Heart right ventricle (tissue), 16 donors: ENCODE results near the gene TACR2. TPM values are rescaled to one million over a fixed set of nuclear protein-coding genes. Genes with fewer than 3 reads are reported as not detected.

ENCODE experiments used
- ATAC-seq, 8 donors: fragments of 200-7000 bp; cut with Tn5 transposase; one replicate each; pipeline ENCODE4 v1.9.1; 2020; ENCODE audit warnings: mild to moderate bottlenecking in 8 of 8, moderate library complexity in 8 of 8, moderate number of reproducible peaks in 1 of 8
- DNase-seq, 2 donors: peaks; one replicate each; pipeline ENCODE4 v3.0.0-alpha.2; 2020
- H3K27ac ChIP-seq, 10 donors: fragments of 200-600 bp; sonication (generic) in 2 of 10; one replicate each; pipeline versions ENCODE4 v1.5.0 to v1.8.0; 2020 to 2022; ENCODE audit warnings: mild to moderate bottlenecking in 3 of 10
- H3K27me3 ChIP-seq, 7 donors: fragments of 200-600 bp; one replicate each; pipeline ENCODE4 v1.8.0; 2021 to 2022; ENCODE audit warnings: mild to moderate bottlenecking in 2 of 7
- H3K36me3 ChIP-seq, 9 donors: fragments of 200-600 bp; sonication (generic) in 1 of 9; one replicate each; pipeline versions ENCODE4 v1.5.0 to v1.8.0; 2020 to 2022; ENCODE audit warnings: mild to moderate bottlenecking in 2 of 9
- H3K4me1 ChIP-seq, 9 donors: fragments of 200-600 bp; sonication (generic) in 1 of 9; one replicate each; pipeline versions ENCODE4 v1.5.0 to v1.8.0; 2020 to 2022; ENCODE audit warnings: mild to moderate bottlenecking in 4 of 9
- H3K4me3 ChIP-seq, 10 donors: fragments of 200-600 bp; sonication (generic) in 2 of 10; one replicate each; pipeline versions ENCODE4 v1.5.0 to v1.8.0; 2020 to 2022; ENCODE audit warnings: mild to moderate bottlenecking in 7 of 10, moderate library complexity in 2 of 10
- H3K9me3 ChIP-seq, 11 donors: fragments of 200-600 bp in 10 of 11; sonication (generic) in 2 of 11; one replicate each; pipeline versions ENCODE4 v1.5.0 to v1.8.0; 2013 to 2022; ENCODE audit warnings: mild to moderate bottlenecking in 2 of 11, control low read depth in 1 of 11, moderate library complexity in 1 of 11
- CTCF ChIP-seq, 9 donors: fragments of 200-600 bp; sonication (generic) in 2 of 9; IDR thresholded peaks; one replicate each; pipeline versions ENCODE4 v1.5.0 to v1.8.0; 2021 to 2022; ENCODE audit warnings: antibody characterized with exemption in 9 of 9, mild to moderate bottlenecking in 5 of 9, moderate library complexity in 1 of 9
- WGBS, 2 donors: extraction: QIAGEN DNeasy Blood & Tissue Kit; methylation state at CpG; one replicate each; pipeline ENCODE4 v1.1.7; 2013; ENCODE audit warnings: inconsistent platforms in 1 of 2; 5-methylcytosine and 5-hydroxymethylcytosine counted together
- intact Hi-C, 10 donors: fragments of 100-400 bp; cut with DNase I; formaldehyde crosslinking; loops; one replicate each; pipeline versions ENCODE4 v1.11.1 to v1.14.2; 2022
- polyA plus RNA-seq, 2 donors: library from polyadenylated mRNA; stranded (reverse); fragments of 200-250 nt; gene quantifications; one replicate each; pipeline ENCODE4 v1.2.3, GENCODE V29; 2013
- total RNA-seq, 10 donors: library from RNA; stranded (reverse); fragmentation: NEBNext Ultra II Directional in 3 of 10; extraction: Animal tissue kit (Norgen Biotek cat#: 25700) in 3 of 10; gene quantifications; one replicate each; pipeline versions ENCODE4 v1.2.1 to v1.2.4, GENCODE V29; 2021 to 2023
- donor health status: Arrhythmogenic right ventricular cardiomyopathy.
- donor health status: ischemic (EF 13 %, LVEDD 7.1; RV severe dilation, severe dysfunction).
- donor health status: healthy with polysubstance abuse.
- donor health status: DM: no; HTN: yes; CAD: no.
- donor health status: DM: no; HTN: no; CAD: no.
- donor health status: ischemic (EF 25% LVEDD 6.9; RV normal size, moderate dysfunction).
- donor health status: ischemic (EF 25% LVEDD 5.7; RV mildly dilated, moderate dysfunction).
- donor health status: healthy.
- donor health status: DM: yes; HTN: yes; CAD: no.
- donor health status: Ischemic cardiomyopathy.
- donor health status: ischemic (EF 35%, LVEDD 5.7; RV mildly dilated, moderate dysfunction).
- donor health status: nonischemic (EF 11% LVEDD 7.7; RV severe dilation, severe dysfunction).
- donor health status: DM: yes; HTN: yes; CAD: no.
- donor health status: PGD.
- donor health status: ischemic (EF 29% LVEDD 5.4; RV normal size, mild dysfunction).
- donor health status: nonischemic (EF 23%, LVEDD 6.1; RV moderate dilation, normal function).

The TACR2 gene
- total and polyA plus RNA-seq, 12 donors = 0.13 to 0.93 (median 0.20) TPM; not detected in 3

GRCh38 chr10:69418052-69418752 is 1.5 kb upstream of the TACR2 start:
- no peak for ATAC-seq
- H3K4me1 ChIP-seq = peaks cover 0 to 16% (median 5%) of the 10 kb centered on the region in 9 donors
- H3K27me3 ChIP-seq = no peaks in the 10 kb centered on the region
- DNase-seq = no peak
- no peaks in the 10 kb centered on the region for H3K36me3 ChIP-seq
- intact Hi-C loops = no loop called here
- WGBS, 2 donors = 82 to 86% methylated on average over 8 of the region's 8 CpGs
- H3K4me3 ChIP-seq = no peak overlapping the region
- H3K27ac ChIP-seq = no peak overlapping the region
- TF ChIP-seq CTCF (IDR thresholded peaks at IDR 0.05) = no peak
- no peaks in the 10 kb centered on the region for H3K9me3 ChIP-seq

- Histone ChIP-seq H3K9me3 (no peaks in the 10 kb centered on the region), H3K27me3 (no peaks in the 10 kb centered on the region), H3K4me1 (peaks cover 0 to 18% (median 5%) of the 10 kb centered on the region in 9 donors), H3K4me3 (no peak overlapping the region), H3K27ac (no peak overlapping the region), H3K36me3 (no peaks in the 10 kb centered on the region)
- DNase-seq (no peak), ATAC-seq (no peak)
- no peak for TF ChIP-seq CTCF (IDR thresholded peaks at IDR 0.05)
- intact Hi-C loops = no loop called here
- 88 to 94% methylated on average over 11 of the region's 11 CpGs for WGBS, 2 donors
These were observed 824 bp upstream of the TACR2 start for GRCh38 chr10:69417542-69417941.

- intact Hi-C loops = no loop called here
- H3K36me3 ChIP-seq = no peaks in the 10 kb centered on the region
- no peak overlapping the region for H3K4me3 ChIP-seq
- ATAC-seq (no peak), DNase-seq (no peak)
- TF ChIP-seq CTCF (IDR thresholded peaks at IDR 0.05) = no peak
- H3K27ac ChIP-seq = no peak overlapping the region
- no peaks in the 10 kb centered on the region for H3K27me3 ChIP-seq
- H3K4me1 ChIP-seq = peaks cover 0 to 7% (median 3%) of the 10 kb centered on the region in 9 donors
- H3K9me3 ChIP-seq = no peaks in the 10 kb centered on the region
- WGBS, 2 donors = 94 to 95% methylated on average over 10 of the region's 10 CpGs
These were observed 767 bp downstream of the TACR2 start for GRCh38 chr10:69415951-69416350.

GRCh38 chr10:69415049-69415448 is 1.7 kb downstream of the TACR2 start:
- WGBS, 2 donors = 87 to 89% methylated on average over 13 of the region's 13 CpGs
- ATAC-seq (no peak), DNase-seq (no peak)
- intact Hi-C loops = no loop called here
- Histone ChIP-seq H3K27me3 (no peaks in the 10 kb centered on the region), H3K36me3 (no peaks in the 10 kb centered on the region), H3K27ac (no peak overlapping the region), H3K4me1 (peaks cover 0 to 7% (median 3%) of the 10 kb centered on the region in 9 donors), H3K9me3 (no peaks in the 10 kb centered on the region), H3K4me3 (no peak overlapping the region)
- TF ChIP-seq CTCF (IDR thresholded peaks at IDR 0.05) = no peak
